NCI-H1092 (cell line): Measurements from ENCODE around the gene MAP3K19.
A peak's percentile ranks its signal among the peaks of the same experiment; 100 is the strongest.
"Not testable (repeated sequence)": the region's sequence is repeated elsewhere in the genome, so short reads cannot be mapped to it uniquely, and the experiment has no call there.

Source experiments
- DNase-seq: peaks from one replicate; lab custom pipeline; 2025; lab: John Stamatoyannopoulos, UW

The MAP3K19 gene

DNA sequence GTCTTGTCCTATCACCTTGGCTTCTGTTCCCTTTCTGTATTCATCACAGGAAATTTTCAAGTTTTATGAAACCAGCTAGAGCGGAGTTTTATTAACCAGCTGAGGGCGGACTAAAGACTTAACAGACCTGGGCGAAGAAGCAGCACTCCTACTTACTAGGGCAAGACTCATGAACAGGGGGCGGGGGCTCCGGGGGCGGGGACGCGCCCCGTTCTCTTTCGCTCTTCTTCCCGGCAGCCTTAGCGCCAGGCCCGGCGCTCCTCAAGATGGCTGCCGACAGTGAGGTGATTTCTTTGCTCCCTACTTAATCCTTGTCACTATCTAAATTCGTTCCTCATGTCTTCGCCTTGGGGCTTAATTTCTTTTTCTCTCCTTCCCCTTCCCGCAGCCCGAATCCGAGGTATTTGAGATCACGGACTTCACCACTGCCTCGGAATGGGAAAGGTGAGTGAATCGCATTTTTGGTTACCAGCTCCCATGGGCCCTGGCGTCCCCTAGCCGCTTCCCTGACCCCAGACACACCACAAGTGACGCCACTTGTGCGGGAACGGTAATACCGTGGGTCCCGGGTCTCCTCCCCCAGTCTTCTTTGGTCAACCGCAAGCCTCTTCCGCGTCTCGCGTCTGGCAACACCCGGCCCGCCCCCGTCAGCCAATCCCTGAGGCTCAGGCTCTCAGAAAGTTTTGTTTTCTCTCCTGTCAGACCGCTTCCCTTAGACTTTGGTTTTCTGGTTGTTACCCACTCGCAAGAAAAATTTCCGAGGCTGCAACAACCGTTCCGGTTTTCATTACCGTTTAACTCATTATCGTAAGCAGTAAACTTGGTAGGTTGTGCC lies 5.0 kb upstream of the MAP3K19 start, which contains the start of gene RAB3GAP1:
RAB3GAP1 (plus strand) TSS at position 251 of the 835 bp plus-strand sequence; CDS start at position 267, 16 bp downstream.
- DNase-seq, result peak; percentile 36

GRCh38 chr2:135050684-135051083 lies 3.4 kb upstream of the MAP3K19 start:
- no peak for DNase-seq

- DNase-seq, result no peak
These were observed 2.9 kb upstream of the MAP3K19 start for GRCh38 chr2:135050132-135050531.

- no peak for DNase-seq
These were observed 875 bp upstream of the MAP3K19 start for GRCh38 chr2:135048122-135048521.

- DNase-seq, result no peak
These were observed 3.9 kb downstream of the MAP3K19 start for GRCh38 chr2:135043345-135043744.

GRCh38 chr2:135037831-135038230 lies 9.4 kb downstream of the MAP3K19 start:
- DNase-seq, result no peak

- DNase-seq, result not testable (repeated sequence)
These were observed 14.0 kb downstream of the MAP3K19 start for GRCh38 chr2:135033216-135033615.

DNA sequence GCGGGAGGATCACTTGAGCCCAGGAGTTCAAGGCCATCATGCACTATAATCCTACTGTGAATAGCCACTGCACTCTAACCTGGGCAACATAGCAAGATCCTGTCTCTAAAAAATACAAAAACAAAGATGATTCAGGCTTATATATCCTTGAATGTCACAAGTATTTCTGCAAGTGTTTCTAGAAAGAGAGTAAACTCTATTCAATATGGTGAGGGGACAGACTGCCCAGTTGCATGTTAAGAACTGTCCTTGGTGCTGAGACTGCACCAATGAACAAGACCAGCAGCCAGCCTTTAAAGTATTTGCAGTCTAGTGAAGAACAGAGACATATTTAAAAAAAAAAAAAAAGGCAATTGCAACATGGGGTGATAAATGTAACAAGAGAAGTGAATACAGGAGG lies 16.4 kb downstream of the MAP3K19 start:
- DNase-seq, result no peak

DNA sequence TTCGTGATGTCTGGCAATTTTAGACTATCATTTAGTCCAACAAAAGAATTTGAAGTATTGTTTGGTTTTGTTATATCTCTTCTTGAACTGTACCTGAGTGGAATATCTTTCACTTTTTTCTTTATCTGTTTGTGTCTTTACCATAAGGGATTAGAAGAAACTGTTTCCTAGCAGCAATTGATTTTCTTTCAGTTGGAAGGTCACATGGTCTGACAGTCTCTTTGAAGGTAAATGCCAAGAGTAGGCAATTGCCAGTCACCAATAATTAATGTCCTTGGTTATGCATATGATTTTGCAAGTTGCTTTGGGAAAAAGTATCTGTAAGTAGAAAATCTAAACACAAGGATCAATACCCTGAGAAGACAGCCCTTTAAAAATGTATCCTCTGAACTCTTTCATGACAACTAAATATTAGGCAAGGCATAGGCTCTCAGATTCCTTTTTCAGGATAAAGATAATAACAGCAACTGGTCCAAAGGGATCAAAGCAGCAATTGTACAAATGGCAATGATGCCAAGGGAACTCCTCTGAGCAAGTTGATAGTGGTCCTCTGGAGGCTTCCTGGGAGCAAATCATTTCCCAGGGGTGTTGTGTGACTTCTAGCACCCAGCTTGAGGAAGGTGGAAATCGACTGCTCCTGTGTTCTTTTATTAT lies 17.6 kb downstream of the MAP3K19 start:
- no peak for DNase-seq

DNA sequence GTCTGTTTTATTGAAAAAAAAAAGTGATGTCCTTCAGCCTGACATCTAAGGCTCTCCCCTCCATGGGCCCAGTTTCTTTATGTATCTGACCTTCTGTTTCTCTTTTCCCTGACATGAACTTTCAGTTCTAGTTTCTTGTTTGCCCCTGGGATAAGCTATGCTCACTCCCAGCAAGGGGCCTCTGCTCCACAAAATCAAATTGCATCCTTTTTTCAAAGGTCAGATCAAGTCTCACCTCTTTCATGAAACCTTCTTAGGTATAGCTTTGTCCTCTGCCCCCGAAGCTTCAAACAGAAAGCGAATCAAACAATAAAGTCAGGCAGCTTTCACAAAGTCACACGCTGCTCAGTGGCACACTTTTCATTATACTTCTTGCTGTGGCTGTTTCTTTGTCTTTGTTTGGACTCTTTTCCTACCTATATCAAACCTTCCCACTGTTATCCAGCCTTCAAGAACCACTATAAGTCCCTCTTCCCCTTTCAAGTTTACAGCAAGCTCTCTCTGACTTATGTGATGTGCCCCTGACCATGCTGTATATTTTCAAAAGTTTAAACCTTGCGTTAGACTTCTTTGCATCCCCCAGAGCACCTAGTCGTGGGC lies 23.3 kb downstream of the MAP3K19 start:
- DNase-seq, result no peak

- DNase-seq, result no peak
These were observed 24.0 kb downstream of the MAP3K19 start for GRCh38 chr2:135022952-135023880.

GRCh38 chr2:135021618-135022017 lies 25.6 kb downstream of the MAP3K19 start:
- DNase-seq, result no peak

DNA sequence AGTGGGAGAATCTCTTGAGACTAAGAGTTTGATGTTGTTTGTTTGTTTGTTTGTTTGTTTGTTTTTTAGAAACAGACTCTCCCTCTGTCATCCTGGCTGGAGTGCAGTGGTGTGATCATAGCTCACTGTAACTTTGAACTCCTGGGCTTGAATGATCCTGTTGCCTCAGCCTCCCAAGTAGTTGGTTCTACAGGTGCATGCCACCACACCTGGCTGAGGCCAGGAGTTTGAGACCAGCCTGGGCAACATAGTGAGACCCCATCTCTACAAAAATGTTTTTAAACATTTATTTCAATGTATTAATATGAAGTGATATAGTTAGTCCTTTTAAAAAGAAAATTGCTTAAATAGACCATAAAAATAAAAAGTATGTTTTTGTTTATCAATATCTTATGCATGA lies 35.6 kb downstream of the MAP3K19 start:
- DNase-seq, result no peak

DNA sequence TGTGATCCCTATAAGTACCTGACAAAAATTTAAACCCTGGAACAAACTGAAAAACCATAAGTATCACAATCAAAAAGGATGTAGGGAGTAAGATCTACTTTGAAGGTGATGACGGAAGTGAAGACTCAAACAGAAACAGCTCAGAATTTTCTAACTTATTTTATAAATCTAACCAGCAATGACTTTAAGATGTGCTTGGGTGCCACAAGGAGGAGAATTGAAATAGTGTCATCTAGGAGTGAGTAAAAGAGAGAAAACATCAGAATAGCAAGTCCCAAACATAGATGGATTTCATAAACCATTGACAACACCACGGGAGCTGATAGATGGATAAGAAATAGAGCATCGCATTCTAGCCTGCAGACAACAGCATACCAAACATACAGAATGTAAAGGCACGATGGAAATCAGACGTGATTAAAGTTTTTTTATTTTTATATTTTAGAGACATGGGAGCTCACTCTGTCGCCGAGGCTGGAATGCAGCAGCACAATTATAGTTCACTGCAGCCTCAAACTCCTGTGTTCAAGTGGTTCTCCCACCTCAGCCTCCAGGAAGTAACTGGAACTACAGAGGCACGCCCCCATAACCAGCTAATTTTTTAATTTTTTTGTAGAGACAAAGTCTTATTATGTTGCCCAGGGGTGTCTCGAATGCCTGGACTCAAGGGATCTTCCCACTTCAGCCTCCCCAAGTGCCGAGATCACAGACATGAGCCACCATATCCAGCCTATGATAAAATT lies 36.9 kb downstream of the MAP3K19 start:
- no peak for DNase-seq

- no peak for DNase-seq
These were observed 37.9 kb downstream of the MAP3K19 start for GRCh38 chr2:135009339-135009738.

DNA sequence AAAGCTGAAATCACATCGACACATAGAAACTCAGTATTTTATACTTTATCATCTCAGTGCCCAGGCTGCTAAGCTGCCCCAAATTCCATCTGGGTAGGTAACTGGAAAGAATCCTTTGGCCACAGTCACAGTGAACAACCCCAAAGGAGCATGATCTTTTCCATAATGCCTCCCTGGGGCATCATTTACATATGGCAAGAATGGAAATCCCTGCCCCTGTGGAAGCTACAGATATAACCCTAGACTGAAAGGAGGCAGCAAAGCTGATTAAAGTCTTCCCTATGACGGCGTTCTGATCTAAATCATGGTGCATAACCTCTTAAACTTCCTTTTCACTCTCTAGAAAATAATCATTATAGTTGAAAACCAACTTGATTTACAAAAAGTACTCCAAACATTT lies 41.5 kb downstream of the MAP3K19 start:
- DNase-seq, result no peak

DNA sequence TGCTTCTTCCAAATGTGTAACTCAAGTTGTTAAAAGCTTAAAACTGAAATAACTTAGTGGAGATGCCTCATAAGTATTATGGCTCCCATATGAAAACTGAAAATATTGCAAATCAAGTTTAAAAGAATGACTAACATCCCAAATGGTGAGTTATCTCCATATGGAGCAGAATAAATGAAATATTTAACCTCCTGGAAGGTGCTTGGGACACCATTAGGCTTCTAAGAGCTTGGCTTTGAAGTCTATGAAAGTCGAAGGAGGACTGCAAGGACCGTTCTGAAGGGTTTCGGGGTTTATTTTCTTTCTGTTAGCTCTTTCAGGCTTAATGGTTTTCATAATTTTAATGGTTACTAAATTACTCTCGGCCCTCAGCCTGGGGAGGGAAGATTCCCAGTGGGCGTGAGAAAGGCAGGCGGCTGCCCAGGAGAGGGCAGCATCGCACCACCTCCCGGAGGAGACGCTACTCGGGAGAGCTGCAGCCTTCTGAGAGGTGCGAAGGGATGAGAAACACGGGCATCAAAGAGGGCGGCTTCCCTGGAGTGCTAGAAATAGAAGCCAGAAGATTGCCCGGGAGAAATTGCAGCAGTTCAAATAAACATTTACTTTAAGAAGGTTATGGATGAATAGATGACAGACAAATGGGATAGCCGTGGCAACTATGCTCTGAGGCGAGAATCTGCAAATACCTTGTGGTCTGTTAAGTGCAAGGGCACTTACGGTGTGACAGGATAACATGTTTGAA lies 43.1 kb downstream of the MAP3K19 start:
- DNase-seq, result peak; percentile 53

GRCh38 chr2:135002836-135003235 lies 44.4 kb downstream of the MAP3K19 start:
- DNase-seq, result no peak

DNA sequence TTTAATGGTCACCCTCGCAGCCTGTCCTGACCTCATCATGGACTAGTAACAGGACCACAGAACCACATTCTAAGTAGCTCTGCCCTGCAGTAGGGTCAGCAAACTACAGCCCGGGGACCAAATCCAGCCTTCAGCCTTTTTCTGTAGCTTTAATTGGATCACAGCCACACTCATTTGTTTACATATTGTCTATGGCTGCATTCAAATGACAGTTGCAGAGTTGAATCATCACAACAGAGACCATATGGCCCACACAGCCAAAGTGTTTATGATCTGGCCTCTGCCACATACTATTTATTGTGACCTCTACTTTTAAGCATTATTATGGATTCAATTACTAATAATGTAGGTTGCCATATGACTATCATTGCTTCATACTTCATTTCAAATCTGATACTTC lies 47.7 kb downstream of the MAP3K19 start:
- DNase-seq, result no peak

DNA sequence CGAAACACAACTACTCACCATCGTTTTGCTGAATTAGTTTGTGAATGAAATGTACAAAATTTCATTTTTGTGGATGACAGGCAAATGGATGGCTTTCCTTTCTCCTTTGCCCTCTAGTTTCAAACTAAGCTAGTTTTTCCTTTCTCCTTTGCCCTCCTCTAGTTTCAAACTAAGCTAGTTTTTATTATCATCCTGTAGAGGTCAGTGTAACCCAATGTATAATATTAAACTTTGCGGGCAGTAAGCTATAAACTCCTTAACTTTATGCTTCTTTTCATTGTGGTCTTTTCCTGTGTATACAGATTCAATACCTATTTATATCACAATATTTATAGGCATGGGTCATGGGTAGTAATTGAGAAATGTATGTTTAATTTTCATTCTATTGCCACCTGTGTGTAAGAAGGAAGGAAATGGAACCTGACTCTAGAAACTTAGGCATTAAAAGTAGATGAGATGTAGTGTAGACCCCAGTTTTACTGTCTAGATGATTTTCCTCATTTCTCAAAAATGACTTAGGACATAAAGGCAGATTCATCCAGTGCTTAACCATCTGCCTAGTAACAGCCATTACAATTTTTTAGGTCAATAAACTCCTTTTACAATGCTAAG lies 58.1 kb downstream of the MAP3K19 start:
- no peak for DNase-seq
